HL-60/S4 treated with phorbol 12-myristate 13-acetate at 8.2 ng/mL for 4 days and 3 days (cell line): Measurements from ENCODE around the gene VWCE.

Experiments
- in situ Hi-C: fragments of 300-500 bp; cut with MboI; formaldehyde crosslinking; loops from 2 replicates; pipeline ENCODE4 v1.15.0; 2022; ENCODE audit warnings: low sequenced_read_pairs

Gene VWCE, protein sequence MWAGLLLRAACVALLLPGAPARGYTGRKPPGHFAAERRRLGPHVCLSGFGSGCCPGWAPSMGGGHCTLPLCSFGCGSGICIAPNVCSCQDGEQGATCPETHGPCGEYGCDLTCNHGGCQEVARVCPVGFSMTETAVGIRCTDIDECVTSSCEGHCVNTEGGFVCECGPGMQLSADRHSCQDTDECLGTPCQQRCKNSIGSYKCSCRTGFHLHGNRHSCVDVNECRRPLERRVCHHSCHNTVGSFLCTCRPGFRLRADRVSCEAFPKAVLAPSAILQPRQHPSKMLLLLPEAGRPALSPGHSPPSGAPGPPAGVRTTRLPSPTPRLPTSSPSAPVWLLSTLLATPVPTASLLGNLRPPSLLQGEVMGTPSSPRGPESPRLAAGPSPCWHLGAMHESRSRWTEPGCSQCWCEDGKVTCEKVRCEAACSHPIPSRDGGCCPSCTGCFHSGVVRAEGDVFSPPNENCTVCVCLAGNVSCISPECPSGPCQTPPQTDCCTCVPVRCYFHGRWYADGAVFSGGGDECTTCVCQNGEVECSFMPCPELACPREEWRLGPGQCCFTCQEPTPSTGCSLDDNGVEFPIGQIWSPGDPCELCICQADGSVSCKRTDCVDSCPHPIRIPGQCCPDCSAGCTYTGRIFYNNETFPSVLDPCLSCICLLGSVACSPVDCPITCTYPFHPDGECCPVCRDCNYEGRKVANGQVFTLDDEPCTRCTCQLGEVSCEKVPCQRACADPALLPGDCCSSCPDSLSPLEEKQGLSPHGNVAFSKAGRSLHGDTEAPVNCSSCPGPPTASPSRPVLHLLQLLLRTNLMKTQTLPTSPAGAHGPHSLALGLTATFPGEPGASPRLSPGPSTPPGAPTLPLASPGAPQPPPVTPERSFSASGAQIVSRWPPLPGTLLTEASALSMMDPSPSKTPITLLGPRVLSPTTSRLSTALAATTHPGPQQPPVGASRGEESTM

DNA sequence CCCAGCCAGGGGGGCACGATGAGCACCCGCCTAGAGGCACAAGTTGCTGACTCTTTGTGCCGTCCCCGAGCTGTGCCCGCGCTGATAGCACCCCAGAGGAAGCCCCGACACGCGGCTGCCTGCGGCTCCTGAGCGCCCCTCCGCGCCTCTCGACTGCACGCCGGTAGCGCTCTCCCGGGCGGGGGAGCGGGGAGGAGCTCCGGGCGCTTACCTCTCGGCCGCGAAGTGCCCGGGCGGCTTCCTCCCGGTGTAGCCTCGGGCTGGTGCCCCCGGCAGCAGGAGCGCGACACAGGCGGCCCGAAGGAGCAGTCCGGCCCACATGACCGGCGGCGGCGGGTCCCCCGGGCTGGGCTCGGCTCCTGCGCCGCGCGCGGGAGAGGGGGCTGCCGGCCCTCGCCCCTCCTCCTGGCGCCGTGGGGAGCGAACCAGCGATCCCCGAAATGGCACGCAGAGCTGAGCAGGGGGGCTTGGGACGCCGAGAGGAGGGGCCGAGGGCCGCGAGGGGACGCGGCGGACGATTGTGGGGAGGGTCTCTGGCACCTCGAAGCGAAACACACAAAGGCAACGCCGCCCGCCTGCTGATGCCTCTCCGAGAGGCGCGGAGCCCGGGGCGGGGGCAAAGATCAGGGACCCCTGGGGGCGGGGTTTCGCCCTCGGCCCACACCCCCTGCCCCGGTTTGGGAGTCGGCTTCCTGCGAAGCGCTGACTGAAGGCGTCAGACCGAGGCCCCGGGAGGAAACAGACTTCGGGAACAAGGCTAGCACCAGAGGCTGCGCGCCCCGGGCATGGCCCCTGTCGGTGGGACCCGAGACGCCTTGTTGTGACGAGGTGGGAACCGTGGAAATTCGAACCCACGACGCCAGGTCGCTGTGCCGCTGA lies at the start of gene VWCE:
TSS of gene VWCE (minus strand) at position 600 of the 879 bp plus-strand sequence. CDS start at position 321, 279 bp downstream.
- in situ Hi-C loops = no loop called here

DNA sequence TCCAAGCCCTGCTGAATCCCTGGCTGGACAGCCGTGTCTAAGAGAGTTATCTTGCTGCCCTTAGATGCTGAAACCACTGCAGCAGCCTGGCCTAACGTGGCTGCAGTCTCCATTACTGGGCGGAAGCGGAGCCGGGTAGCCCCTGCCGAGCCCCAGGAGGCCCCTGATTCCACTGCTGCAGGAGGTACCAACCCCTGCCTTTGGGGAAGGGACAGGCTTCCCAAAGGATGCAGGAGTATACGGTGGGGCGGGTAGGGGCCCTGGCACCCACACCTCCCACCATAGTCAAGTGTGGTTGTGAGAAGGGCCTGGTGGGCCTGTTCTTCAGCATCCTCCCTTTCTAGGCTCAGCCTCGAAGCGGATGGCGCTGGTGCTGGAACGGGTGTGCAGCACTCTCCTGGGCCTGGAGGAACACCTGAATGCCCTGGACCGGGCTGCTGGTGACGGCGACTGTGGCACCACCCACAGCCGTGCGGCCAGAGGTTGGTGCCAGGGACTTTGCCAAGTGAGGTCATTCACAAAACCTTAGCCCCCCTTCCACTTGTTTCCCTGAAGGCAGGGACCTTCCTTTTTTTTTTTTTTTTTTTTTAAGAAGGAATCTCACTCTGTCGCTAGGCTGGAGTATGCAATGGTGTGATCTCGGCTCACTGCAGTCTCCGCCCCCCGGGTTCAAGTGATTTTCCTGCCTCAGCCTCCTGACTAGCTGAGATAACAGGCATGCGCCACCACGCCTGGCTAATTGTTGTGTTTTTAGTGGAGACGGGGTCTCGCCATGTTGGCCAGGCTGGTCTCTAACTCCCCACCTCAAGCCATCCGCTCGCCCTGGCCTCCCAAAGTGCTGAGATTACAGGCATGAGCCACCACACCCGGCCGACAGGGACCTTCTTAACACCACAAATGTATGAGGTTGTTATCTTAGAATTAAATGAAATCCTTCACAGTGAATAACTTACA lies 49.0 kb upstream of the VWCE start:
- in situ Hi-C loops = no loop called here

DNA sequence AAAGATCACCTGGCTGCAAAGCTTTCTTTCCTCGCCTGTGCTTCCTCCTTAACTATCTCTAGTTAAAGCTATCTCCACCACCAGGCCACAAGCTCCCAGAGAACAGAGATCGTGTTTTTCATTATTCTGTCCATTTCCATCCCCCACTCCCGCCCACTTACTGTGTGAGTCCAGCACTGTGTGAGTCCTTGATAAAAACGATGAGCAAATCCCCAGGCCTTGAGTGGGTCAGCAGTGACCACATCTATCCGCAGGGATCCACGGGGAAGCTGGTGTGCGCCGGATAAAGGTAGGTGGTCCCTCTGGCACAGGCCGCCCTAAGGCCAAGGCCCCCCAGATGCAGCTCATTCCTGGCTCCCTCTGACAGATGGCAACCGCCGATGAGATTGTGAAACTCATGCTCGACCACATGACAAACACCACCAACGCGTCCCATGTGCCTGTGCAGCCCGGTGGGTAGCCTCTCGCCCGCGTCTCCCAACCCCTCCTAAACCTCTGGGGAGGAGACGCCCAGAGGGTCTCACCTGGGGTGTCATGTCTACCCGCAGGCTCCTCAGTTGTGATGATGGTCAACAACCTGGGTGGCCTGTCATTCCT lies 47.2 kb upstream of the VWCE start:
- in situ Hi-C loops = no loop called here

DNA sequence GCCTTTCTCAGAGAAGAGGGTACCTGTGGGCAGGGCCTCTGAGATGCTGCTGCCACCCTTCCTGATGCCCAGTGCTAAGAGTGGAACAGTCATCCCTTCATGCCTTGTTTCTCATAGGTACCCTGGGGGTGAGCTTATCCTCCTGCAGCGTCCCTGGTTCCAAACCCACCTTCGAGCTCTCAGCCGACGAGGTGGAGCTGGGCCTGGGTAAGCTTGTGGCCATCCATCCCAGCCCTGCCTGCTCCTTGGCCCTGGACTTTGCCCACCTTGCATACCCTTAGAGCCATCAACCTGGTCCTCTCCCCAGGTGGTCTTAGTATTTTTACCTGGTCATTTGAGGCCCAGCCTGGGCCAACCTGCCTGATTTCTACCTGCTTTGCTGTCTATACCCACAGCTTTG lies 46.6 kb upstream of the VWCE start:
- in situ Hi-C loops = no loop called here

DNA sequence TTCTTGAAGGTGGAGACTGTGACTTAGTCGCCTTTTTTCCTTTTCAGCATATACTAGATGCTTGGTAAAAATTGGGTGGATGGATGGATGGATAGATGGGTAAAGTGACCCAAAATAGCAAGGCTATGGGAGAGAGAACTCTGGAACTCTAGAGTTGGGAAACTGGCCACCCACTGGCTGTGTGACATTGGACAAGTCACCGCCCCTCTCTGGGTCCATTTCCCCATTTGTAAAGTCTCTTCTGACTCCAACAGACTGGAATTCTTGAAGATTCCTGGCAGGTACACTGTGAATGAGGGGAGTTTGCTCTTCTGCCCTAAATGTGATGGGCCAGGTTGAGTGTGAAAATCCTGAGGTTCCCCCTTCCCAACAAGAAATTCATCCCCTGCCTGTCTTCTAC lies 45.9 kb upstream of the VWCE start:
- in situ Hi-C loops = no loop called here

DNA sequence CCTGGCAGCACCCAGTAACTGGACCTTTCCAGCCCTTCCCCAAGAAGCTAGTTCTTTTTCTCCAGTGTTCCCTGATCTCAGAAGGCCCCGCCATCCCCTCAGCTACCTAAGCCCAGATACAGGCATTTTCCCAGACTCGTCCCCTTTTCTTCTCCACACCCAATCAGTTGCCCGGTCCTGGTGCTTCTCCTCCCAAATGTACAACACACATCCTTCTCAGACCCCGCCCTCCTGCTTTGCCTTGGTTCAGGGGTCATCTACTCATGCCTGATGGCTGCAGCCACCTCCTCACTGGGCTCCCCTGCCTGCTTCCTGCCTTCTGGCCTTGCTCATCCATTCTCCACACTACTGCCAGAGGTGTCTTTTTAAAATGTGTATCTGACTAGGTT lies 44.4 kb upstream of the VWCE start:
- in situ Hi-C loops = loop anchor here (5.0 kb wide), 1 partner anchor 48 kb away; no protein-coding TSS in a partner anchor

DNA sequence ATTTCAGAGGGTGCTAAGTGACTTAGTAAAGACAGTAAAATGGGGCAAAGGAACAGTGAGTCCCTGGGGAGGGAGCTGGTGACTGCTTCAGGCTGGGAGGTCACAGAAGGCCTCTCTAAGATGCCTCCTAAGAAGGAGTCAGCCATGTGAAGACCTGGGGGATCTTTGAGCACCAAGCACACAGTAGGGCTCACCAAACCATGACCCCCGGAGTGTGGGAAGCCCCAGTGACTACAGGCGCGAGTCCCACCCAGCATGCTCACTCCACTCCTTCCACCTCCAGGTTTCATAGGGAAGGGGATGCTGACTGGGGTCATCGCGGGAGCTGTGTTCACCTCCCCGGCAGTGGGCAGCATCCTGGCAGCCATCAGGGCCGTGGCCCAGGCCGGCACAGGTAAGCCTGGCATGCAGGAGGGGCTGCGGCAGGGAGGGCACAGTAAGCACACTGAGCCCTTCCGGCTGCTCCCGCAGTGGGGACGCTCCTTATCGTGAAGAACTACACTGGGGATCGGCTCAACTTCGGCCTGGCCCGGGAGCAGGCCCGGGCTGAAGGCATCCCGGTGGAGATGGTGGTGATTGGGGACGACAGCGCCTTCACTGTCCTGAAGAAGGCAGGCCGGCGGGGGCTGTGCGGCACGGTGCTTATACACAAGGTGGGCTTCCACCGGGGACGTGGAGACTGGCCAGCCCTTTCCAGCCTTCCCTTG lies 43.8 kb upstream of the VWCE start:
- in situ Hi-C loops = loop anchor here (5.0 kb wide), 1 partner anchor 48 kb away; no protein-coding TSS in a partner anchor

DNA sequence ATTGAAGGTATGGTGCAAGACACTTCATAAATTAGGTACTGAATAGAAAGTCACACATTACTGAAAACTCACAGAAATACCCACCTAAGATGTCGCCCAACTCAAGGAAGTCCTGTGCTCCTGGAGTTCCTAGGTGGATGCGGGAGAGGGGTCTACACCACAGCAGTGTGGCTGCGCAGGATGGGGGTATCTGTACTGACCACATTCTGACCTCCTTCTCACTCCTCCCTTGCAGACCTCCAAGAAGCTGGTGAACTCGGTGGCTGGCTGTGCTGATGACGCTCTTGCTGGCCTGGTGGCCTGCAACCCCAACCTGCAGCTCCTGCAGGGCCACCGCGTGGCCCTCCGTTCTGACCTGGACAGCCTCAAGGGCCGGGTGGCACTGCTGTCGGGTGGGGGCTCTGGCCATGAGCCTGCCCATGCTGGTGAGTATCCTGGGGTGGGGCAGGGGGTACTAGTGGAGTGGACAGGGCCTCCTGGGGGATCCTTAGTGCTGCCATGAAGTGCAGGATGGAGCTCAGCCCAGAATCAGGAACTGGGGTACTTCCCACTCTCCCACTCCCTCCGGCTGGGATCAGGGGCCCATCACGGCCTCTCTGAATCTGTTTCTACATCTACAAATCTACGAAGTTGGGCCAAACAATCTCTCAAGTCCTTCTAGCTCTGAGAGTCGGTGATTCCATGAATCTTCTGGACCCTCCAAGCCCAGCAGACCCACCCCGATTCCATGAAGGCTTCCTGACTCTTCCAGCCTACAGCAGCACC lies 42.8 kb upstream of the VWCE start:
- in situ Hi-C loops = loop anchor here (5.0 kb wide), 1 partner anchor 49 kb away; no protein-coding TSS in a partner anchor

DNA sequence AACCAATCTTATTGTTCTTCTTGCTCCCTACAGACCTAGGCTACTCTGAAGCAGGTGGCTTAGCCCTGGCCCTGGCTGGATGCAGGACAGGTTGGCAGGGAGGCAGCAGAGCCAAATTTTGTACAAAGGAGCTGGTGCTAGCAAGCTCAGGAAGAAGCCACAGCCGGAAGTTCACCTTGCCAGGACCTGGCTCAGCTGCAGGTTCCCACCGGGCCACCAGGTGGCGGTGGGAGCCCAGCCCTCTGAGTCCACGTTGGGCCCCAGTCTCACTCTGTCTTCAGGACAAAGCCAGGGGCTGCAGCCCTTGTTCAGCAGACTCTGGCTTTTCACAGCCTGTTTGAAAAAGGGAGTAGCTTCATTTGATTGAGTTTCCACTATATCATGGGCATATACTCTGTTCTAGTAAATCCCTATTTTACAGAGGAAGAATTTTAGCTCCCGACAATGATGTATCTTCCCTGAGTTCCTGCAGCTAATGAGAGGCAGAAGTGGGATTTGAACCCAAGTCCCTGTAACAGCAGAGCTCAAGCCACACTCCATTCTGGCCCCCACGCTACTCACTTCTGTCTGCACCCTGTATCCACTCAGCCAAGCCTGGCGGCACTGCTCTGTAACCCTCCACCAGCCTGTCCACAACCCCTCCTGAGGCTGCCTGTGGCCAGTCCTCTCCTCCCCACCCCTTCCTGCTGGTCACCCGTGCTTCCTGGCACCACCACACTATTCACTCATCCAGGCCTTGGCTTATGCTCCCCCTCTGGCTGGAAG lies 41.2 kb upstream of the VWCE start:
- in situ Hi-C loops = loop anchor here (5.0 kb wide), 1 partner anchor 51 kb away; no protein-coding TSS in a partner anchor

DNA sequence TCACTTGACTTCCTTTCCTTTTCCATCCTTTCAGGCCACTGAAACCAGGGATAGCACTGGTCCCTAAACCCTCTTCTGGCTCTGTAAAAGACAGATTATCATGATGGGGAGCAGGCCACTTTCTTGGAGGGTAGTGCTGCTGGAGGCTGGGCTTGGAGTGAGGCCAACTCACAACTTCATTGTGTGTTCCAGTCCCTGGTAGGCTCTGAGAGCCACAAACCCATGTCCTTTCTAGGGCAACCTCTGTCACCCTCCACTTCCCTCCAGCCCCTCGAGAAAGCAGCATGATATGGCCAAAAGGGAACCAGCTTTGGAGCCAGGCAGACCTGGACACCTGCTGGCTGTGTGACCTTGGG lies 40.2 kb upstream of the VWCE start:
- in situ Hi-C loops = loop anchor here (5.0 kb wide), 1 partner anchor 52 kb away; no protein-coding TSS in a partner anchor

DNA sequence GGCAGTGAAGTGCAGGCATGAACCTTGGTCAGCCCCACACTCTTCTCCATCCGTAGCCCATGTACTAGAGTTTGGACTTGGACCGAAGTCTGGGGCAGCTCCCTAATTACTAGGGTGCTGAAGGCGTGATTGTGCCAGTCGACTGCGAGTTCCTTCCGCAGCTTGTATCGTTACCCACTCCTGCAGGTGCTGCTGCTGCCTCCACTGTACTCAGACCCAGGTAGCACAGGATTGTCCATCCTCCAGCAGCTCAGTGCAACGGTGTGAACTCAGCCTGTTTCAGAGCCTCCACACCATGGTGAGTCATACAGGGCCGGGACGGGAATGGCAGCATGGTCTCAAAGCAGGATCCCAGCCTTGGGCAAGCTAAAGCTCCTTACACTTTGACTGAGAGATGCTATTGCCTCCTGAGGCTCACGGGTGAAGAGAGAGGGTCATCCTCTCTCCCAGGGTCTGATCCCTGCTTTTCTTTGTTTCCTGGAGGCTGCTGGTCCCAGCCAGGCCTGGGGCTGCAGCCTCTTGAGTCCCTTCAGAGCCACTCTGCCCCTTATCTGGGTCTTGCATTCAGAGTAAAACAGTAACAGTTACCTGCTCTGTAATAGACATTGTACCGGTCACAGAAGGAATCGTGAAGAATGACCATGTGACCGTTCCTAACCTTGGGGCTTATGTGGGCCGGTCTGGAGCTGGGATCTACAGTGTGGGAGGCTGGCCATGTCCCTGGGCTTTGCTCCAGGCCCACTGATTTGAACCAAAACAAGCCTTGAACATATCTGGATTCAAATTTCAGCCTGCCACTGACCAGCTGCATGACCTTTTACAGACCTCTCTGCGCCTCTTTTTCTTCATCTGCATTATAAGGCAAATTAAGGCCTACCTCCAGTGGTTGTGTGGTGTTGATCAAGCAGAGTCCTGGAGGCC lies 39.6 kb upstream of the VWCE start:
- in situ Hi-C loops = loop anchor here (5.0 kb wide), 1 partner anchor 53 kb away; no protein-coding TSS in a partner anchor

DNA sequence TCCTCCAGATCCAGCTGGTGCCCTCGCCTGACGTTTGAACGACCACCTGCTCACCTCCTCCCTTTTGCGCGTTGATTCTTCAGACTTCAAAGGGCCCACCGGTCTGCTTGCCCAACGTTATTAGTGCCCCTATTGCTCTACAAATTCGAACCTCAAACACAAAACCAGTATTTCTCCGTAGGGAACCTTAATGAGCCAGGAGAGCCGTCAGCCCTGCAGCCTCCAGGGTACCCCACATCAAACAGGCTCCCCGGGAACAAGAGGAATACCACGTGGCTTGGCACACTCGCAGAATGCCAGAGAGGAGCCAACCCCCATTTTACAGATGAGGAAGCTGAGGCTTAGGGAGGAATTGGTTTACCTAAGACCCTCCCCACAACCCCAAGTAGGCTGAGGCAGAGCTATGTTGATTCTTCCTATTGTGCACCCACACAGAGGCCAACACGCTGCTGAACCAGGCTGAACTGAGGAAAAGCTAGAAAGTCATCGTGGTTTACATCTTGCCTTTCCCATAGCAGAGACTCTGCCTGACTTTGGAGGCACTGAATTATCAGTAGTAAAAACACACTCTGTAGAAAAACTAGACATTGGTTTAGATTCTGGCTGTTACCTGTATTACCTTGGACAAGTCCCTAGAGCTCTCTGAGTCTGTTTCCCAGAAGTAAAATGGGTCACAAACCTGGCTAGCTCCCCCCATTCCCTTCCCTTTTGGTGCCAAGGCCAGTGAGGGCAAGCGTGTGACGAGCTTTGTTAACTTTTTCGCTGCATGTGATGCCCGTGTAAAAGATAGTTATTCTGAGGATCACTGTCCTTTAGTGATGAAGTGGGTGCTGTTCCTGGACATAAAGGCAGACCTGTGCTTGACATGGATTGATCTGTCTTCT lies 38.7 kb upstream of the VWCE start:
- in situ Hi-C loops = no loop called here

DNA sequence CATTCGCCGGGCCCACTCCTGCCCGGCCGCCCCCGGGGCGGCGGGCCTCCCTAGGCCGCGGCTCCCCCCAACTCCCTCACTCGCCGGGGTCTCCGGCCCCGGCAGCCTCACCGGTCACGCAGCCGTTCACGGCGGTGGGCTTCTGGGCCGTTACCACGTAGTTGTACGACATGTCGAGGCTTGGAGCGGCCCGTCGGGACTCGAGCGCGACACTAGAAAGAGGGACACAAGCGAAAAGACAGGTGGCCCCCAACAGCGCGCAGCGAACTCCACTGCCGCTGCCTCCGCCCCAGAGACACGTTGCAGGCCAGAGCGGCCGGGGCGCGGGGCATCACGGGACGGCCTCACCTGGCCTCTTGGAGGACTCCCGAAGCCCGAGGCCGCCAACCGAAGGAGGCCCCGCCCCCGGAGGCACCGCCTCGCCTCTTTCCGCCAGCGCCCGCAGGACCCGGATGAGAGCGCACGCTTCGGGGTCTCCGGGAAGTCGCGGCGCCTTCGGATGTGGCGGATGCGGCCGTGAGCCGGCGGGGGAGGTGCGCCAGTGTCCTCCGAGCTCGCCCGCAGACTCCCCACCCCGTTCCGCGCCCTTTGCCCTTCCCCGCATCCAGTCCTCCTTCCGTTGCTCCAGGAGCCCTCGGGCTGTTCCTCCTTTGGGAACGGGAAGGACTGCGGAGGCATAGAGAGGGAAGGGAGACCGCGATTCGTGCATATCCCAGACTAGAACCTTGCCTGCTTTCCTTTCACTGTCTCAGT lies 37.9 kb upstream of the VWCE start, which contains the start of the genes DDB1 and TKFC:
TSS of gene DDB1 (minus strand) at position 309 of the 753 bp plus-strand sequence. CDS start at position 172, 137 bp downstream.
TSS of gene TKFC (plus strand) at position 432 of the 753 bp plus-strand sequence. CDS start 1,501 bp downstream, outside the sequence.
- in situ Hi-C loops = no loop called here

DNA sequence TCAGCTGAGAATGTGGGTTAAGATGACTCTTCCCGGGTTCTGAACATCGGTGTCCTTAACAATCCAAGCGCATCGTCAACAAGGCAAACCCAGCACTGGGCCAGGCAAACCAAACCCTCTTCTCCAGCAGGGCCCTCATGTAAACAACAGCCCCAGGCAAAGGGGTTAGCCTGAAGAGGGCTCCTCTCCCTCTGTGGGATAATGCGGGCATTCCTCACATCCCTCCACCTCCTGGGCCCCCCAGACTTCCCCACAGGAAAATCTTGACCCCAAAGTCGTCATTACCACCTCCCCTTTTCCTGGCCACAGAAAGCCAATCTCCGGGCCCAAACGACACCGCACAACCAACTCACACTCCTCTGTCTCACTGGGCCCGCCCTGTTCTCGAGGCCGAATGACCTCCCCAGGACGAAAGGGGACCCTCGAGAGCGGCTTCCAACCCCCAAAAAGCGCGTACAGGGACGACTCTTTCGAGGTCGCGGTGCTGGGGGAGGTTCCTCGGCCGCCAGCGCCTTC lies 37.2 kb upstream of the VWCE start:
- in situ Hi-C loops = no loop called here
